ENCODE measurements around the gene RAB31. TPM values are rescaled to one million over a fixed set of nuclear protein-coding genes. Genes with fewer than 3 reads are reported as not detected.

The RAB31 gene
- total and polyA plus RNA-seq, 8 donors, result 1.4 to 28.2 (median 4.5) TPM

GRCh38 chr18:9734189-9734588 is 26.1 kb downstream of the RAB31 start:
- H3K27ac ChIP-seq, result no peak overlapping the region
- WGBS, 2 donors, result 65 to 81% methylated on average over 9 of the region's 9 CpGs
- FAIRE-seq, result no peak
- intact Hi-C loops (cut with DNase I), result no loop called here
- H3K27me3 ChIP-seq, result no peaks in the 10 kb centered on the region
- no peak overlapping the region for H3K4me3 ChIP-seq
- H3K36me3 ChIP-seq, result no peaks in the 10 kb centered on the region
- H3K4me1 ChIP-seq, result peaks cover 0 to 7% (median 0%) of the 10 kb centered on the region in 3 donors
- ATAC-seq, result no peak
- TF ChIP-seq, protein P1, sequence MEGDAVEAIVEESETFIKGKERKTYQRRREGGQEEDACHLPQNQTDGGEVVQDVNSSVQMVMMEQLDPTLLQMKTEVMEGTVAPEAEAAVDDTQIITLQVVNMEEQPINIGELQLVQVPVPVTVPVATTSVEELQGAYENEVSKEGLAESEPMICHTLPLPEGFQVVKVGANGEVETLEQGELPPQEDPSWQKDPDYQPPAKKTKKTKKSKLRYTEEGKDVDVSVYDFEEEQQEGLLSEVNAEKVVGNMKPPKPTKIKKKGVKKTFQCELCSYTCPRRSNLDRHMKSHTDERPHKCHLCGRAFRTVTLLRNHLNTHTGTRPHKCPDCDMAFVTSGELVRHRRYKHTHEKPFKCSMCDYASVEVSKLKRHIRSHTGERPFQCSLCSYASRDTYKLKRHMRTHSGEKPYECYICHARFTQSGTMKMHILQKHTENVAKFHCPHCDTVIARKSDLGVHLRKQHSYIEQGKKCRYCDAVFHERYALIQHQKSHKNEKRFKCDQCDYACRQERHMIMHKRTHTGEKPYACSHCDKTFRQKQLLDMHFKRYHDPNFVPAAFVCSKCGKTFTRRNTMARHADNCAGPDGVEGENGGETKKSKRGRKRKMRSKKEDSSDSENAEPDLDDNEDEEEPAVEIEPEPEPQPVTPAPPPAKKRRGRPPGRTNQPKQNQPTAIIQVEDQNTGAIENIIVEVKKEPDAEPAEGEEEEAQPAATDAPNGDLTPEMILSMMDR (IDR thresholded peaks at IDR 0.05), result no peak
- H3K9me3 ChIP-seq, result no peaks in the 10 kb centered on the region
- DNase-seq, result no peak

DNA sequence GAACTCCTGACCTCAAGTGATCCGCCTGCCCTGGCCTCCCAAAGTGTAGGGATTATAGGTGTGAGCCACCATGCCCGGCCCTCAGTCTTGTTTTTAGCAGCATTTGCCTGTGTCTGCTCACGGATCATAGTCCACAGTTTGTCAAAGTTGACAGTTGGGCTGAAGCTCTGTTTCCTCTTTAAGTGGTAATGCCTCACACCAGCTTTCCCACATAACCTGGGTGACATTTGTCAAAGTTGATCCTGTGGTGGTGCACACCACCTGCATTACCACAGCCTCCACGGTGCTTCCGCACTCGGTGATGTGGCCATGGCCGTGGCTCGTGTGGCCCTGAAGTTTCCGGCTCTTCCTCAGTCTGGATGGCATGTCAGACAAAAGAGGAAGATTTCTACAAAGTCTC is 27.1 kb downstream of the RAB31 start:
- DNase-seq, result no peak
- 87 to 88% methylated on average over 9 of the region's 9 CpGs for WGBS, 2 donors
- intact Hi-C loops (cut with DNase I), result no loop called here
- no peak overlapping the region for H3K27ac ChIP-seq
- no peaks in the 10 kb centered on the region for H3K9me3 ChIP-seq
- FAIRE-seq, result no peak
- peaks cover 0 to 7% (median 0%) of the 10 kb centered on the region in 3 donors for H3K4me1 ChIP-seq
- H3K27me3 ChIP-seq, result no peaks in the 10 kb centered on the region
- ATAC-seq, result no peak
- TF ChIP-seq, protein P1 (IDR thresholded peaks at IDR 0.05), result no peak
- no peaks in the 10 kb centered on the region for H3K36me3 ChIP-seq
- H3K4me3 ChIP-seq, result no peak overlapping the region

- intact Hi-C loops (cut with DNase I), result no loop called here
- Histone ChIP-seq H3K4me1 (peaks cover 0 to 7% (median 0%) of the 10 kb centered on the region in 3 donors), H3K4me3 (no peak overlapping the region), H3K36me3 (no peaks in the 10 kb centered on the region), H3K9me3 (no peaks in the 10 kb centered on the region), H3K27me3 (no peaks in the 10 kb centered on the region), H3K27ac (no peak overlapping the region)
- FAIRE-seq (no peak), ATAC-seq (no peak), DNase-seq (no peak)
- 72% methylated on average over 4 of the region's 4 CpGs for WGBS, 2 donors
- TF ChIP-seq, protein P1 (IDR thresholded peaks at IDR 0.05), result no peak
These were observed 27.8 kb downstream of the RAB31 start for GRCh38 chr18:9735879-9736278.

- TF ChIP-seq, protein P1 (IDR thresholded peaks at IDR 0.05), result no peak
- WGBS, 2 donors, result 43% methylated on average over 4 of the region's 4 CpGs
- Histone ChIP-seq H3K4me3 (no peak overlapping the region), H3K27me3 (no peaks in the 10 kb centered on the region), H3K4me1 (peaks cover 0 to 7% (median 0%) of the 10 kb centered on the region in 3 donors), H3K27ac (no peak overlapping the region), H3K36me3 (no peaks in the 10 kb centered on the region), H3K9me3 (no peaks in the 10 kb centered on the region)
- DNase-seq (no peak), ATAC-seq (peak in 1 of 4 donors; percentile 32), FAIRE-seq (no peak)
- intact Hi-C loops (cut with DNase I), result no loop called here
These were observed 28.3 kb downstream of the RAB31 start for GRCh38 chr18:9736286-9736835.

DNA sequence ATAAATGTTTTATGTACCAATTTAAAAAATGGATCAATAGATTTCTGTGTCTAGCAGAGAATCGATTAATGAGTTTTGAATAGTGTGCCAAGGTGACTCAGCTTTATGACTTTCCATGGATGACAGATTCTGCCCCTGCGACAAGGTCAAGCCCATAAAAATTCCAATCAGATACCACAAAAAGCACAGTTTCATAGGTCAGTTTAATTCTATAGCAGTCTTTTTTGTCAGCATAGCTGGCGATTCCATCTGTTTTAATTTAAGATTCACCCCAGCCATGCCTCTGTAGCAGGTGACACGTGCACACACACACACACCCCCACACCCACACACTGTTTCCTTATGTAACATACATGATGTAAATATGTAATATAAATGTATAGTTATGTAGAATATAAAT is 28.9 kb downstream of the RAB31 start:
- TF ChIP-seq, protein P1 (IDR thresholded peaks at IDR 0.05), result no peak
- Histone ChIP-seq H3K36me3 (no peaks in the 10 kb centered on the region), H3K4me3 (no peak overlapping the region), H3K27me3 (no peaks in the 10 kb centered on the region), H3K27ac (no peak overlapping the region), H3K4me1 (peaks cover 0 to 7% (median 0%) of the 10 kb centered on the region in 3 donors), H3K9me3 (no peaks in the 10 kb centered on the region)
- 23% methylated on average over 4 of the region's 4 CpGs for WGBS, 2 donors
- FAIRE-seq (no peak), DNase-seq (no peak), ATAC-seq (peak in 3 of 4 donors; percentile 60 to 79 (median 63))
- intact Hi-C loops (cut with DNase I), result no loop called here

Measured in pancreas (tissue), 10 donors.